Measurements from ENCODE around the gene CIB2.

- TF ChIP-seq, protein P1, sequence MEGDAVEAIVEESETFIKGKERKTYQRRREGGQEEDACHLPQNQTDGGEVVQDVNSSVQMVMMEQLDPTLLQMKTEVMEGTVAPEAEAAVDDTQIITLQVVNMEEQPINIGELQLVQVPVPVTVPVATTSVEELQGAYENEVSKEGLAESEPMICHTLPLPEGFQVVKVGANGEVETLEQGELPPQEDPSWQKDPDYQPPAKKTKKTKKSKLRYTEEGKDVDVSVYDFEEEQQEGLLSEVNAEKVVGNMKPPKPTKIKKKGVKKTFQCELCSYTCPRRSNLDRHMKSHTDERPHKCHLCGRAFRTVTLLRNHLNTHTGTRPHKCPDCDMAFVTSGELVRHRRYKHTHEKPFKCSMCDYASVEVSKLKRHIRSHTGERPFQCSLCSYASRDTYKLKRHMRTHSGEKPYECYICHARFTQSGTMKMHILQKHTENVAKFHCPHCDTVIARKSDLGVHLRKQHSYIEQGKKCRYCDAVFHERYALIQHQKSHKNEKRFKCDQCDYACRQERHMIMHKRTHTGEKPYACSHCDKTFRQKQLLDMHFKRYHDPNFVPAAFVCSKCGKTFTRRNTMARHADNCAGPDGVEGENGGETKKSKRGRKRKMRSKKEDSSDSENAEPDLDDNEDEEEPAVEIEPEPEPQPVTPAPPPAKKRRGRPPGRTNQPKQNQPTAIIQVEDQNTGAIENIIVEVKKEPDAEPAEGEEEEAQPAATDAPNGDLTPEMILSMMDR (IDR thresholded peaks at IDR 0.05) = peak in 1 of 6 experiments; percentile 6
- TF ChIP-seq POLR2A (IDR thresholded peaks at IDR 0.05) (peak in 1 of 4 donors; percentile 29), POLR2AphosphoS5 (IDR thresholded peaks at IDR 0.05) (peak; percentile 80 to 89)
Measured at GRCh38 chr15:78065284-78065872, 65.9 kb downstream of the CIB2 start.

All from upper lobe of left lung (tissue), 4 donors.